Gastroesophageal sphincter (tissue), 3 donors: ENCODE results near the gene AFP.

Experiments used
- CTCF ChIP-seq, 4 experiments: fragments of 200-600 bp in 2 of 4; fragments of 450-650 bp in 2 of 4; sonication (generic) in 1 of 4; IDR thresholded peaks; one replicate each; pipeline ENCODE4 v1.5.1; 2017 to 2019; ENCODE audit warnings: antibody characterized with exemption in 4 of 4, mild to moderate bottlenecking in 2 of 4, moderate library complexity in 2 of 4
- POLR2AphosphoS5 ChIP-seq: sonication (generic); formaldehyde crosslinking; IDR thresholded peaks from one replicate; pipeline ENCODE4 v1.6.1; 2017; ENCODE audit warnings: antibody characterized with exemption

DNA sequence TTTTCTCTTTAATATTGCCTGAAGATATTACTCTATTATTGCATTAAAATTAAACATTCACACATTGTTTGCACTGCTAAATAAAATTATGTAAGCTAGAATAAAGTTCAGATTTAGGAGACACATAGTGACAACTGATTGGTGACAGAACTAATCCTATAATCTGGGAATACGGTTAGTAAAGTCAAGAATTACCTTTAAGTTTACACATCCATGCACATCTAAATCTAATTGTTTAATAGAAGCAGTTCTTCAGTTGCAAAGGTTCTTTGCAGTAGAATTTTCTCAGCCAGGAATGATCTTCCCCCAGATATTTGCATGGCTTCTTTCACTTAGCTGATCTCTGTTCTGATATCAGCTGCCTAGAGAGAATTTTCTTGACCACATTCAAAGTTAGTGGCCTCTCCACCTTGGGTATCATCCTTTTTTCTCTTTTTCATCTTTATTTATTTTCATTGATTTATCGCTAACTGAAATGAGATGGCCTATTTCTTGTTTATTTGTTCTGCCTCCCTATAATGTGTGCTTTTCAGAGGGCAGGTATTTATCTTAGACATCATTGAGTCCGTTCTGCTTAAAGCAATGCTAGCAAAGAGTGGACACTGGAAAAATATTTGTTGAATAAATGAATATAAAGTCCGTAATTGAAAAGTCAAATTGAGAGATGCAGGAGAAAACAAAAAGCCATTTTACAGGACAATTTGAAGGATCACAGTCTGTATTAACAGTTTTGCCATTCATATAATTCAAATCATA lies 12.6 kb downstream of the AFP start:
- TF ChIP-seq POLR2AphosphoS5, result no peak
- TF ChIP-seq CTCF (IDR thresholded peaks at IDR 0.05), result no peak
